Hematopoietic multipotent progenitor cell treated with erythropoietin and hydrocortisone succinate and interleukin-3 and kit ligand, for 17 days (in vitro differentiated cells): ENCODE data around the gene METTL1.
"Not testable (repeated sequence)": the region's sequence is repeated elsewhere in the genome, so short reads cannot be mapped to it uniquely, and the experiment has no call there.

Experiments used
- DNase-seq: peaks from one replicate; pipeline ENCODE4 v3.0.0-alpha.2; 2015; ENCODE audit warnings: low spot score

The METTL1 gene

DNA sequence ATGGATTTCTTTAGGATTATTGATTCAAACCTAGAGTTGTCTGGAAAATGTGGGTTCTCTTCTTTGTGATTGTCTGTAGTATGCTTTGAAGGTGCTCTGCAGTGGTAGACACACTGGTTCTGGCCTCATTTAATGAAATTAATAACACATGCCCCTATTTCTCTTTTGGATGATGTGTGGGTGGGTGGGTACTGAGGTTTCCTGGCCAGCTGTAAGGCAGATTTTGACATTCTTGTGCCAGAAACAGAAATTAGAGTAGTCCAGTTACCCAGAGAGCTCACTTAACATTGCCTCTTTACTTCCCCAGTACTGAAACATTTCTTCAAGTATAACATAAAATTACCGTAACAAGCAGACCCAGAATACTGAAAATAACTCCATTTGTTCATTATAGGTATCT, 25.1 kb upstream of the METTL1 start:
- DNase-seq: no peak

DNA sequence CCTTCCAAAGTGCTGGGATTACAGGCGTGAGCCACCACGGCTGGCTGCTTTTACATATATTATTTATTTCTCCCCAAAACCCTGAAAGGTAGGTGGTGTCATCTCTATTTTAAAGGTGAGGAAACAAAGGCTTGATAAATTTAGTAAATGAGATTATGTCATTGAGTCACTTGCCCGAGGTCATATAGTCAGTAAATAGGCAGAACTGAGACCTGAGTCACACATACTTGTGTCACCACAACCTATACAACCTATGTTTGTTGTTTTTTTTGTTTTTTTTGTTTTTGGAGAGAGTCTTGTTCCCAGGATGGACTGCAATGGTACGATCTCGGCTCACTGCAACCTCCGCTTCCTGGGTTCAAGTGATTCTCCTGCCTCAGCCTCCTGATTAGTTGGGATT, 23.4 kb upstream of the METTL1 start:
- no peak for DNase-seq

DNA sequence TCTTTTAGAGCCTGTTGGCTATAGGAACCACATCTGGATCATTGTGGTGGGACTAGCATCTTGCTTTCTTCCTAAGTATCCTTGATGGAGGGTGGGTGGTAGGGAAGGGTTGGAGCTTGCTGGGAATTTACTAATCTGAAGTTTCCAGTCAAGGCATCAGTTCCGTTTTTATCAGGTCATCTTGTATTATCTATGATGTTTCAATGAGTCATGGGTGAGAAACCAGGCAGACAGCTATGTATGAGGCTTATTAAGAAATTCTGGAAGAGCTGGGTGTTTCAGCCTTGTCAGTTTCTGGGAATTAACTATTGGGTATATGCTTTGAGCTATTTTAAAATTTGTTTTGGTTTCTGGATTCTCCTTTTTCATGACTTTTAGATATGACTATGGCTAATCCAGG, 22.0 kb upstream of the METTL1 start:
- no peak for DNase-seq

DNA sequence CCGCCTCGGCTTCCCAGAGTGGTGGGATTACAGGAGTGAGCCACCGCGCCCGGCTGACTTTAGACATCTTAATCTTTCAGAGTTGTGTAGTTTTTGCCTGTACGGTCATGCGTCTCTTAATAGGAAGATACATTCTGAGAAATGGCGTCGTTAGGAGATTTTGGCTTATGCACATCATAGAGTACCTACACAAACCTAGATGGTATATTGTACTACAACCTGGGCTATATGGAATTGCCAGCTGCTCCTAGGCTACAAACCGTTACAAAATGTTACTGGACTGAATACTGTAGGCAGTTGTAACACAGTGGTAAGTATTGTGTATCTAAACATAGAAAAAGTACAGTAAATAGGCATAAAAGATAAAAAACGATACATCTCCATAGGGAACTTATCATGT, 12.0 kb upstream of the METTL1 start:
- no peak for DNase-seq

DNA sequence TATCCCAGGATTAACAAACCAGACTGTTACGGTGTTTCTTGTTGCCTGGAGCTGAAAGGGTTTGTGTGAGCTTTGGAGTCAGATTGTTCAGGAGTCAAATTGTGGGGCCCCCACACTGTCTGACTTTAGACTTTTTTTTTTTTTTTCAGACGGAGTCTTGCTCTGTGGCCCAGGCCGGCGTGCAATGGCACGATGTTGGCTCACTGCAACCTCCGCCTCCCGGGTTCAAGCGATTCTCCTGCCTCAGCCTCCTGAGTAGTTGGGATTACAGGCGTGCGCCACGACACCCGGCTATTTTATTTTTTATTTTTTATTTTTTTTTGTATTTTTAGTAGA, 11.5 kb upstream of the METTL1 start:
- DNase-seq: no peak

DNA sequence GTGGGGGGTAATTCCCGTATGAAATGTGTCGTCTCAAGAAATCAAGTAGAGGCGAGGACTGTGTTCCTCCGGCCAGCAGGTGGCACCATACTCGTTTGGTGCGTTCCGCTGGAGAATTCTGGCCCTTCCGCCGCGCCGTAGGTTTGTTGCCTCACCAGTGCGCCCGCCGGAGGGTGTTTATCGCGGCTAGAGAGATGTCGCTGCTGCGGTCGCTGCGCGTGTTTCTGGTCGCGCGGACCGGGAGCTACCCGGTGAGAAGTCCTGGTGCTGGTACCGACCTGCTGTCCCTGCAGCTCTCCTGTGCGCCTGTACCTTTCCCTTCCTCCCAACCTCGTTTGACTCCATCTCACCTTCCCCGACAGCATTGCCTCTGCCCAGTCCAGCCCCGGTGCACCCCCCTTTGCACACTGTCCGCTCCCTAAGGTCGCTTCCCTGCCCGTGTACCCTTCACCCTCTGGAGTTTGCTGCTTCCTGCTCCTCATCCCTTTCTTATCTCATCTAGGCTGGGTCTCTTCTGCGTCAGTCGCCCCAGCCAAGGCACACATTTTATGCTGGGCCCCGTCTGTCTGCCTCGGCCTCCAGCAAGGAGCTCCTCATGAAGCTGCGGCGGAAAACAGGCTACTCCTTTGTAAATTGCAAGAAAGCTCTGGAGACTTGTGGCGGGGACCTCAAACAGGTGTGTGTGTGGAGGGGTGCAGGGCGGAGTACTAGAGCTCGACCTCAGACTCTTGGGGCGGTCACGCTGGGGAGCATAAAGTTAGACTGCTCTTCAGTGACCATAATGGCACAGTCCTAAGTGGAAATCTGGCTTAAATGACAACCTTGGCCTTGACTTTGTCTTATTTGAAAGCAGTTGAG, 10.9 kb upstream of the METTL1 start, which contains the start of gene TSFM:
TSS of gene TSFM (plus strand) at position 180 of the 858 bp plus-strand sequence. CDS start at position 195, 15 bp downstream.
- peak; percentile 97 for DNase-seq

DNA sequence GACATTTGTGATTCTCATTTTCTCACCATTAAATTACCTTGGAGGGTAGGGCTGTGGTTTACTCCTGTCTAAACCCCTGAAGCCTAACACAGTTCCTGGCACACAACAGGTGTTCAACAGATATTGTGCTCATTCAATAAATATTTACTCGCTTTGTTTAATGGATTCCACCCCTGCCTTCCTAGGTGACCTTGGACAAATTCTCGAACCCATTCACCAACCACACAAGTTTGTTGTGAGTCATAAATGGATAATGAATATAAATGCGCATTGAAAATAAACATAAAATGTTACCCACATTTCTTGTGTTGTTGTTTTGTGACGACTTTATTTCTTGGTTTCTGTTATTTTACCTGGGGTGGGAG, 10.3 kb upstream of the METTL1 start:
- DNase-seq: no peak

DNA sequence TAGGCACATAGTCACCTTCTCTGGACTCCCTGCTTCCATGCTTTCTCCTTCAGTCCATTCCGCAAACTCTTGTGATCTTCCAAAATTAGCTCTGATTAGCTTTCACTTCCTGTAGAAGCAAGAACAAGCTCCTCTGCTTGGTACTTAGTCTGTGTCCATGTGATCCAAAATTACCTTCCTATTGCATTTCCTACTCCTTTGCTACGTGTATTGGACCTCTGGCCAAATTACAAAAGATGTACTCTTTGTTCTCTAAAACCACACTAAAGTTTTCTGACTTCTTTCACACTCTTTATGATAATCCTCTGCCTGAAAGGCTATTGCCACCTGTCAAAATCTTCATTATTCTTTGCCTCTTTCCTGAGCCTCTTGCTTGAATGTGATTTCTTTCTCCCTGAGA, 9.9 kb upstream of the METTL1 start:
- DNase-seq: no peak

DNA sequence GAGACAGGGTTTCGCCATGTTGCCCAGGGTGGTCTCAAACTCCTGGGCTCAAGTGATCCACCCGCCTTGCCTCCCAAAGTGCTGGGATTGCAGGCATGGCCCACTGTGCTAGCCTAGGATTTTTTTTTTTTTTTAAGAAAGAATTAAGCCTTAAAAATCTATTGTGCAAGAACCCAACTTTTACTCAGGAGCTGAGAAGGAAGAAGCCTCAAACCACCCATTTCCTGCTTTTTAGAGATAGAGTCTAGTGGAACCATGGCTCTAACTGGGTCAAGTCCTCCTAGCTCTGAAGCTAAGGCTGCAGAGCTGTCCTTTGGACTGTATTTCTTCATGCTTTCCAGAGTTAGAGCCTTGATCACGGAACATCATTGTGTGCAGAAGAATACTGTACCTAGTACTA, 9.3 kb upstream of the METTL1 start:
- no peak for DNase-seq

DNA sequence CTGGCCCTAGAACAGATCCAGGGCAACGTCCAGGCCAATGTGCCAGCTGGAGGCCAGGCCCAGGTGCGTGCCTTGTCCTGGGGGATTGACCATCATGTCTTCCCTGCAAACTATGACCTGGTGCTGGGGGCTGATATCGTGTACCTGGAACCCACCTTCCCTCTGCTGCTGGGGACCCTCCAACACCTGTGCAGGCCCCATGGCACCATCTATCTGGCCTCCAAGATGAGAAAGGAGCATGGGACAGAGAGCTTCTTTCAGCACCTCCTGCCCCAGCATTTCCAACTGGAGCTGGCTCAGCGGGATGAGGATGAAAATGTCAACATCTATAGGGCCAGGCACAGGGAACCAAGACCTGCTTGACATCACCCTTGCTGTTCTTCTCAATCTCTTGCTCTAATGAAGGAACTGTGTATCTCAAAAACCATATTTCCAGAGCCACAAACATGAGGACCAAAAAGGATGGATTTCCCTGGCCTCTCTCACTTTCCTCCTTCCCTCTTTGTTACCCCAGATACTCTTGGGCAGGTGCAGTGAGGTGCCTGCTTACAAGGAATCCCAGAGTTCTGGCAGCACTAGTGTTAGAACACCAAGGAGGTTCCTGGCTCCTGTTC, 8.5 kb upstream of the METTL1 start:
- no peak for DNase-seq

DNA sequence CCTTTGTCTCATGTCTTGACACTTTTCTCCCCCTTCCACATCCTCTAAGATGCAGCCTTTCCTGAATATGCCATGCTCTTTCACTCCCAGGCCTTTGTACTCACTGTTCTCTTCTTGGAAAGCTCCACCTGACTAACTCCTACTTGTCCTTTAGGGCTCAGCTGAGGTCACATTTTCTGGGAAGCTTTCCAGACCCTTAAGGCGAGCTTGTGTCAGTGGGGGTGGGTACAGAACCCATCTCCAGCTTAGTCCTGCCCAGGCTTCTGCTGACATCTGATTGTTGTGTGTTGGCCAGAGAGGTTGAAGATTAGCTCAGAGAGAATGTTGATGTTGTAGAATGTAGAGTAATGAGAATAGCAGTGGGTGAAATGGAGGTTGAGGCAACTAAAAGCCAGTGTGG, 7.8 kb upstream of the METTL1 start:
- DNase-seq: no peak

DNA sequence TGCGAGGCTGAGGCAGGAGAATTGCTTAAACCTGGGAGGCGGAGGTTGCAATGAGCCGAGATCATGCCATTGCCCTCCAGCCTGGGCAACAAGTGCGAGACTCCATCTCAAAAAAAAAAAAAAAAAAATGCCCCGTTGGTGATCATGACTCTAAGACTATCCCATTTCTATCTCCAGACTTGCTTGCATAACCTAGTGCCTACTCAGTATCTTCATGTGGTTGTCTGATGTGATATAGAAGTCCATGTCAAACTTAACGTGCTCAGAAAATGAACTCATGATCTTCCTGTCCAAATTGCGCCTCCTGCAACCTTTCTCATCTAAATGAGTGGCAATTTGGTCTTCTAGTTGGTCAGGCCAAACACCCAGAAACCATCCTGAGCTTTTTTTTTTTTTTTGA, 6.0 kb upstream of the METTL1 start:
- DNase-seq: no peak

DNA sequence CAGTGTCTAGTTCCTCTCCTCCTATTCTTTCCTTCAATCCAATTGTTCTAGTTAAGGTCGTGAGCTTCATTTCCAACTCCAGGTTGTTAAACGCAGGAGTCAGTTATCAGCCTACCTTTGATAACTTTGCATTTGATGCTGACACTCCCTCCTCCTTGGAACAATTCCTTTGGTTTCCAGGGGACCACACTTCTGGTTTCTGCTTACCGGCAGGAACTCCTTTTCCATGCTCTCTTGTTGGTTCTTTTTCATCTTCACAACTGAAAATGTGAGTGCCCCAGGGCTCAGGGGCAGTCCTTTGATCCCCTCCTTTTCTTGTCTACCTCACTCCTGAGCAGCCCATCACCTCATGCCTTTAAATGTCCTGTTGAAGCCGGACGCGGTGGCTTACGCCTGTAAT, 5.5 kb upstream of the METTL1 start:
- no peak for DNase-seq

DNA sequence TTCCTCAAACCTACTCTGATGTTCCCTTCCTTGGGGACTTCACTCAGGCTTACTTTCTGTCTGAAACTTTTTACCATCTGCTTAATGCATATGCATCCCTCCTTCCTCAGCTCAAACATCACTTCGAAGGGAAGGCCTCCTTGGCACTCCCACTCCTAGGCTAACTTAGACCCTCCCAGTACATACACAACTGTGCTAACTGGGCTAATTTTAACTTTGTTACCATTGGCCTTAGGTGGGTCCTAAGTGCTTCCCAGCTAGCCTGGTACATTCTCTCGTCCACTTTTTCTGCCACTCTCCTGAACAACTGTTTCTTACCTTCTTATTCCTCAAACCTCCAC, 4.3 kb upstream of the METTL1 start:
- DNase-seq: no peak

DNA sequence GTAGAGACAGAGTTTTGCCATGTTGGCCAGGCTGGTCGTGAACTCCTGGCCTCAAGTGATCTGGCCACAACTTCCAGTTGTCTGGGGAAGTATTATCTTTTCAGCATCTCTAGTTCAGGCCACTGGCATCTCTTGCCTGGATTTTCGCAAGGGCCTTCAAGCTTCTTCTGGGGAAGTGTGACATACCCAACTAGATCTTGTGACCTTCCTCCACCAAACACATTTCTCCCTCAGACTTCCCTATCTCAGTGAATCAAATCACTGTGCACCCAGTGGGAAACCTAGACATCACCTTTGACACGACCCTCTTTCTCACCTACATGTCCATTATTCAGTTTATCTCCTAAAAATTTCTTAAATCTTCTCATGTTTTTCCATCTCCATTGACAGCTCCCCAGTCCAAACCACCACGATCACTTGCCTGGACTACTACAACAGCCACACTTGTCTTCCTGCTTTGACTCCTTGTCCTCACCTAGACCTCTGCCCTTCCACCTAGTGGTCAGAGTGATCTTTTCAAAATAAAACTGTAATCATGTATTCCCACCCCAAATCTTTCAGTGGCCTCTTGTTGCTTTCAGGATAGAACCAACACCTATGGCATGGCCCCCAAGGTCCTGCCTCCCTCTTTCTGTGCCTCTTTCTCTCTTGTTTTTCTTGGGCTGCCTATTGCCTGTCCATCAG, 3.8 kb upstream of the METTL1 start:
- no peak for DNase-seq

DNA sequence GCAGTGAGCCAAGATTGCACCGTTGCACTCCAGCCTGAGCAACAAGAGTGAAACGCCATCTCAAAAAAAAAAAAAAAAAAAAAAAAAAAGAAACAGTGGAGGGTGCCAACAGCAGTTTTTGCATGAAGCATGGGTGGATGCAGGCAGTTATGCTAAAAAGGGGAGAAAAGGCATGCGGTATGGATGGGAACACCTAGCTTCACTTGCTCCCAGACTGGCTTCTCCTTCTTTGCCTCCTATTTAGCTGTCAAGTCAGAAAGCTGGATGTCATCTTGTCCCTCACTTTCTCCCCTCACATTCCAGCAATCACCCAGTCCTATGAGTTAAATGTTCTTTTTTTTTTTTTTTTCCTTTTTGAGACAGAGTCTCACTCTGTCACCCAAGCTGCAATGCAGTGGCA, 3.1 kb upstream of the METTL1 start:
- DNase-seq: no peak

DNA sequence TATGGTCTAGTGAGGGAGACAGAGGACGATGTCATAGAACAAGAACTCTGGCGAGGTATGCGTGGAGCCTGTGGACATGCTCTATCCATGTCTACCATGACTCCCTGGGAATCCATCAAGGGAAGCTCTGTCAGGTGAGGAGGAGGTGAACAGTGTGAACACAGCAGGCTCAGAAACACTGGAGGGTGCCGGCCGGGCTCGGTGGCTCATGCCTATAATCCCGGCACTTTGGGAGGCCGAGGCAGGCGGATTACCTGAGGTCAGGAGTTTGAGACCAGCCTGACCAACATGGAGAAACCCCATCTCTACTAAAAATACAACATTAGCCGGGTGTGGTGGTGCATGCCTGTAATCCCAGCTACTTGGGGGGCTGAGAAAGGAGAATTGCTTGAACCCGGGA, 2.7 kb upstream of the METTL1 start:
- not testable (repeated sequence) for DNase-seq

DNA sequence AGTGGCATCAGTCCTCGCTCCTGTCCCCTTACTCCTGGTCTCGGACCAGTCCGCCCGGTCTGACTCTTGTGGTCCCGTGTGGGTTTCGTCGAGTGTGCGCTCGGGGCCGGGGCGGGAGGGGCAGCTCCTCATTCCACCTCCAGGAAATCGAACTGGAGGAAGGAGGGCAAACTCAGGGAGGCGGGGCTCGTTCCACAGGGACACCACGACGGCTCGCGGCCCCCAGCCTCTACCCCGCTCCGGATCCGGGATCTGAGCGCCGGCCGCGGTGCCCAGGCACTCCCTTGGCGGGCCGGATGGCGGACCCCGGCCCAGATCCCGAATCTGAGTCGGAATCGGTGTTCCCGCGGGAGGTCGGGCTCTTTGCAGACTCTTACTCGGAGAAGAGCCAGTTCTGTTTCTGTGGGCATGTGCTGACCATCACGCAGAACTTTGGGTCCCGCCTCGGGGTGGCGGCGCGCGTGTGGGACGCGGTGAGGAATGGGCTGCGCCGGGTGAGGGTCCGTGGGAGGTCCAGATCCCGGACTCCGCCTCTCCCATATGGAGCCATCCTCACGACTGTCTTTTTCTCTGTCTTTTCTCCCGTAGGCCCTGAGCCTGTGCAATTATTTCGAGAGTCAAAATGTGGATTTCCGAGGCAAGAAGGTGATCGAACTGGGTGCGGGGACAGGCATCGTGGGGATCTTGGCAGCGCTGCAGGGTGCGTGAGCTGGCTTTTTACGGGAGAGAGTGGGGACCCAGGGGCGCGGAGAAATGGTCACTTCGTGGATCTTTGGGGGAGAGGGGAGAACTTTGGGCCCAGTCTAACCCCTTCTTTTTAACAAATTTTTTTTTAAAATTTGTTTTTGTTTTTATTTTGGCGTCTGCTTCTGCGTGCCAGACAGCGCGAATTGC, 771 bp upstream of the METTL1 start, which contains the start of gene EEF1AKMT3:
TSS of gene EEF1AKMT3 (plus strand) at position 186 of the 894 bp plus-strand sequence. CDS start at position 297, 111 bp downstream.
- no peak for DNase-seq

DNA sequence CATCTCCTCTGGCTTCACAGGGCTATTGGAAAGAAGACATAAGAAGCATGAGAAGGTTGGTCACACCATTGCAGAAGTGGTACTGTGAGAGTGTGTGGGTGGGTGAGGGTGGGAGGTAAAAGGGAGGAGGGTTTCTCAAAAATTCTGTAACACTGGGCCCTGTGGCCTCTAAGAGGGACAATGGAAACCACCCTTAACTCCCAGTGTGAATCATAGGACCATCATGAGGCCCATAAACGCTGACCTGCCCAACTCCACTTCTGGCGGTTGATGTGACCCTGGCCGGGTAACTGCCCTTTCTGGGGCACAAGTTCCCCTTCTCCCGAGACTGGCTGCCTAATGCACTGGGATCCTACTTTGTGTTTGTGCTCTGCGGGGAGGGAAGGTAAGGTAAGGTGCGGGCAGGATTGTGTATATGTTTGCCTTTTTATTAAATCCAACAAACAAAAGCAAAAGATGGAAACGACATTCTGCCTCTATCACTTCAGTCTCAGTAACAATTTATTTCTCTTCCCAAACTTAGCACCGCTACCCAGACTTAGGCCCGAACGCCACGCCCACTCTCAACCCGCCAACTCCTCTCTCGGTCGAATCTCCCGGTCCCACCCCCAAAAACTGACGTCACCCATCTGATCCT, 551 bp downstream of the METTL1 start:
- DNase-seq: peak; percentile 77

DNA sequence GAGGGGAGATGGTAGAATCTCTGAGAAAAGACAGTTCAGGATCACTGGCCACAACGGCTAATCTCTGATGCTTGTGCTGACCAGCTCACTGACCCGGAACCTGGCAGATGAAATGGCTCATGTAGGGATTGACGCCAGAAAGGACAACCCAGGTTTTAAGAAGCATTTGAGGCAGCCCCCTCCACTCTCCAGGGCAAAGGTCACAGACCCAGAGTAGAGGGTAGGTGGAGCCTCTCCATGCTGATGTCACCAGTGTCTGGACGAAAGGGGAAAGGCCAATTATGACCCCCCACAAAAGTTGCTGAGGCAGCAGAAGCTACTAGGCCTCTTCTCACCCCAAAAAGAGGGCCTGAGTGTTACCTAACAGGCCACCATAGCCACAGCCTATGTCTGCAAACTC, 1.2 kb downstream of the METTL1 start:
- DNase-seq: no peak

DNA sequence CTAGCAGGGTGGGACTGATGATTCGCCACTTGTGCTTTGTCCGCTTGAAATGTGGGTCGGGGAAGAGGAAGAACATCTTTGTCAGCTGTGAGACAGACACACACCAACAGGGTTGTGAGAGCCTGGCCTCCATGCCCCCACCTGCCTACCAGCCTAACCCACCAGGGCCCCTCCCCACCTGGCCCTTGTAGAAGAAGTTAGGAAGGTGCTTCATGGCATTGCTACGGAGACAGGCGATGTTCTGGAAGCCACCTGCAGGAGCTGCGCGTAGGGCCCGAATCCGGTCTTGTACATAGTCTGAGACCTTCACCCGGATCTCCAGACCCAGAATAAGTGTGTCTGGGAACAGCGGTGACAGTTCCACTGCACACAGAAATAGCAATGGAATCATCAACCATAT, 2.3 kb downstream of the METTL1 start:
- no peak for DNase-seq

DNA sequence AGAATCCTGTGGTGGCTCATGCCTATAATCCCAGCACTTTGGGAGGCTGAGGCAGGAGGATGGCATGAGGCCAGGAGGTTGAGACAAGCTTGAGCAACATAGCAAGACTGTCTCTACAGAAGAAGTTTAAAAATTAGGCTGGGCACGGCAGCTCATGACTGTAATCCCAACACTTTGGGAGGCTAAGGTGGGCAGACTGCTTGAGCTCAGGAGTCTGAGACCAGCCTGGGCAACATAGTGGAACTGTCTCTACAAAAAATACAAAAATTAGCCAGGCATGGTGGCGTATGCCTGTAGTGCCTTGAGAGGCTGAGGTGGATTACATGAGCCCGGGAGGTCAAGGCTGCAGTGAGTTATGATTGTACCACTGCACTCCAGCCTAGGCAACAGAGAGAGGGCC, 4.0 kb downstream of the METTL1 start:
- DNase-seq: no peak
